LNCaP clone FGC (cell line): ENCODE measurements around the gene GPC6.

Experiments
- DNase-seq: peaks from one replicate; pipeline ENCODE4 v3.0.0-alpha.2; 2011; ENCODE audit warnings: low read depth
- H3K4me3 ChIP-seq: 2 replicates; pipeline ENCODE4 v1.5.1; 2011; ENCODE audit warnings: mild to moderate bottlenecking, low read depth, low read length, control low read depth
- TF ChIP-seq, protein P1 (sequence below): IDR thresholded peaks from 2 replicates; pipeline ENCODE4 v1.5.1; 2012; ENCODE audit warnings: mild to moderate bottlenecking; ENCODE audit not compliant: control insufficient read depth, insufficient read depth; ENCODE audit errors: extremely low read depth

Gene GPC6

DNA sequence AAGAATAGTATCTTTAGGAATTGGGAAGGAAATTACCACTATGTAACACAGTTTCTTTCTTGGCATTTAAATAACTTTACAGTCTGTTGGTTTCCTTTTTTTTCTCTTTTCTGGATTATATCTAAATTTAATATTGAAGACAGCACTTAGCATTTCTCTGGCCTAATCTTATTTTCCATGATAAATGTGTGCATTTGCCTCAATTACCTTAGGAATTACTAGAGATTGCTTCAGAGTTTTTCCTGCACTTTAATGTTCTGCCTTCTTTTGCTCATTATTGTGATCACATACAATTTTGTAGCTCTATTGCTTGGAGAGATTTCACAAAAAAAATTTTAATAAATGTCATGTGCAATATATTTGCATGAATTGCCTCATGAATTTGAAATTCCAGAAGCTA, 1227.7 kb downstream of the GPC6 start:
- DNase-seq, result no peak
- H3K4me3 ChIP-seq, result no peak overlapping the region
- TF ChIP-seq, protein P1, sequence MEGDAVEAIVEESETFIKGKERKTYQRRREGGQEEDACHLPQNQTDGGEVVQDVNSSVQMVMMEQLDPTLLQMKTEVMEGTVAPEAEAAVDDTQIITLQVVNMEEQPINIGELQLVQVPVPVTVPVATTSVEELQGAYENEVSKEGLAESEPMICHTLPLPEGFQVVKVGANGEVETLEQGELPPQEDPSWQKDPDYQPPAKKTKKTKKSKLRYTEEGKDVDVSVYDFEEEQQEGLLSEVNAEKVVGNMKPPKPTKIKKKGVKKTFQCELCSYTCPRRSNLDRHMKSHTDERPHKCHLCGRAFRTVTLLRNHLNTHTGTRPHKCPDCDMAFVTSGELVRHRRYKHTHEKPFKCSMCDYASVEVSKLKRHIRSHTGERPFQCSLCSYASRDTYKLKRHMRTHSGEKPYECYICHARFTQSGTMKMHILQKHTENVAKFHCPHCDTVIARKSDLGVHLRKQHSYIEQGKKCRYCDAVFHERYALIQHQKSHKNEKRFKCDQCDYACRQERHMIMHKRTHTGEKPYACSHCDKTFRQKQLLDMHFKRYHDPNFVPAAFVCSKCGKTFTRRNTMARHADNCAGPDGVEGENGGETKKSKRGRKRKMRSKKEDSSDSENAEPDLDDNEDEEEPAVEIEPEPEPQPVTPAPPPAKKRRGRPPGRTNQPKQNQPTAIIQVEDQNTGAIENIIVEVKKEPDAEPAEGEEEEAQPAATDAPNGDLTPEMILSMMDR, result no peak

DNA sequence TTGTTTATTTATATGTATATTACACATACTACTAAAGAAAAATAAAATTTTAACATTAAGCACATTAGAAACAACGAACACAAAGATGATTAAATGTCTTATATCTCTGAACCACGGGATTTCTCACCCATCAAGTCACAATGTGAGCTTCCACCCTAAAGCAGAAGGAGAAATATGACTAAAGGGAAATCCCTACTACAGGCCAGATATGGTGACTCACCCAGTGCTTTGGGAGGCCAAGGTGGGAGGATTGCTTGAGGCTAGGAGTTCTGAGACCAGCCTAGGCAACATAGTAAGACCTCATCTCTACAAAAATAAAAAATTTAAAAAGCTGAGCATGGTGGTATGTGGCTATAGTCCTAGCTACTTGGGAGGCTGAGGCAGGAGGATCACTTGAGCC, 1228.3 kb downstream of the GPC6 start:
- H3K4me3 ChIP-seq, result no peak overlapping the region
- TF ChIP-seq, protein P1, result no peak
- no peak for DNase-seq

DNA sequence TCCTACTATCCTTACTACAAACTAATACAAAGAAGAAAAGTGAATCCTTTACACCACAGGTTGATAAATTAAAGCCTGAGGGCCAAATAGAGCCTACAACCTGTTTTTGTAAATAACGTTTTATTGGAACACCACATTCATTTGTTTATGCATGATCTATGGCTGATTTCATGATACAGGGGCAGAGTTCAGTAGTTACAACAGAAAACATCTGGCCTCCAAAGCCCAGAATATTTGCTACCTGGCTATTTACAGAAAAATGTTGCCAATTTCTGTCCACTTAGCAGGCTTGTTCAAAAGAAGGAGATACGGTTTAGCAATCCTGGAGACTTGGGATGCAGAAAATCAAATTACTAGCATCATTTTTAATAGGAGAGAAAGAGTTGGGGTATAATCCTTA, 1228.8 kb downstream of the GPC6 start:
- H3K4me3 ChIP-seq, result no peak overlapping the region
- TF ChIP-seq, protein P1, result no peak
- no peak for DNase-seq
